WERI-Rb-1 (cell line): ENCODE data around the gene ELFN2.
"Not testable (repeated sequence)": the region's sequence is repeated elsewhere in the genome, so short reads cannot be mapped to it uniquely, and the experiment has no call there.

Experiments
- DNase-seq: peaks from one replicate; pipeline ENCODE4 v3.0.0-alpha.2; 2020
- H3K27ac ChIP-seq: fragments of 250-450 bp; sonication (Bioruptor Pico); 2 replicates; pipeline ENCODE4 v1.5.1; 2020; ENCODE audit warnings: mild to moderate bottlenecking, moderate library complexity
- H3K27me3 ChIP-seq: fragments of 250-450 bp; sonication (Bioruptor Pico); 2 replicates; pipeline ENCODE4 v1.5.1; 2021; ENCODE audit warnings: mild to moderate bottlenecking, low read depth, moderate library complexity; ENCODE audit not compliant: insufficient read depth, severe bottlenecking
- H3K36me3 ChIP-seq: fragments of 250-450 bp; sonication (Bioruptor Pico); 2 replicates; pipeline ENCODE4 v1.5.1; 2020; ENCODE audit warnings: mild to moderate bottlenecking, moderate library complexity
- H3K4me3 ChIP-seq: 2 replicates; pipeline ENCODE4 v1.5.1; 2011; ENCODE audit warnings: low read depth, mild to moderate bottlenecking, control low read depth, low read length
- H3K9me3 ChIP-seq: fragments of 250-450 bp; sonication (Bioruptor Pico); 2 replicates; pipeline ENCODE4 v1.5.1; 2021; ENCODE audit warnings: mild to moderate bottlenecking, moderate library complexity; ENCODE audit not compliant: severe bottlenecking
- TF ChIP-seq, protein P1 (sequence below): IDR thresholded peaks from 2 replicates; pipeline ENCODE4 v1.5.1; 2011; ENCODE audit warnings: low read depth, mild to moderate bottlenecking, control low read depth, inconsistent platforms, low read length

The ELFN2 gene

DNA sequence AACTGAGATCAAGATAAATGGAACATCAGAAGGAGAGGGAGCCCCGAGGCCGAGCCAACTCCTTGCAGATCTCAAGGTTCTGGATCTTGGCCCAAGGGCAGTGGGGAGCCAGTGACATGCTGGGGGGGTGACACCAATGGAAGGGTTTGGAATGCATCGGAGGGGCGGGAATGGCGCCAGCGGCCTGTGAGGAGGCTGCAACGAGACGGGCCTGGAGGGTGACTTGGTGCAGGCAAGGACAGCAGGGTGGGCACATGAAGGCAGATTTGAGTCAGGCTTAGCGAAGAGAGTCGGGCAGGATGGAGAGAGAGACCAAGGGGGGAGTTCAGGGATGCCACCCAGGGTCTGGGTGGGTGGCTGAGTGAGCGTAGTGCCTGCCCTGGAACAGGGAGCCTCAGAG is 23.2 kb downstream of the ELFN2 start:
- H3K9me3 ChIP-seq = no peaks in the 10 kb centered on the region
- H3K27me3 ChIP-seq = no peaks in the 10 kb centered on the region
- no peak overlapping the region for H3K4me3 ChIP-seq
- no peak for DNase-seq
- no peaks in the 10 kb centered on the region for H3K36me3 ChIP-seq
- no peak overlapping the region for H3K27ac ChIP-seq
- TF ChIP-seq, protein P1, sequence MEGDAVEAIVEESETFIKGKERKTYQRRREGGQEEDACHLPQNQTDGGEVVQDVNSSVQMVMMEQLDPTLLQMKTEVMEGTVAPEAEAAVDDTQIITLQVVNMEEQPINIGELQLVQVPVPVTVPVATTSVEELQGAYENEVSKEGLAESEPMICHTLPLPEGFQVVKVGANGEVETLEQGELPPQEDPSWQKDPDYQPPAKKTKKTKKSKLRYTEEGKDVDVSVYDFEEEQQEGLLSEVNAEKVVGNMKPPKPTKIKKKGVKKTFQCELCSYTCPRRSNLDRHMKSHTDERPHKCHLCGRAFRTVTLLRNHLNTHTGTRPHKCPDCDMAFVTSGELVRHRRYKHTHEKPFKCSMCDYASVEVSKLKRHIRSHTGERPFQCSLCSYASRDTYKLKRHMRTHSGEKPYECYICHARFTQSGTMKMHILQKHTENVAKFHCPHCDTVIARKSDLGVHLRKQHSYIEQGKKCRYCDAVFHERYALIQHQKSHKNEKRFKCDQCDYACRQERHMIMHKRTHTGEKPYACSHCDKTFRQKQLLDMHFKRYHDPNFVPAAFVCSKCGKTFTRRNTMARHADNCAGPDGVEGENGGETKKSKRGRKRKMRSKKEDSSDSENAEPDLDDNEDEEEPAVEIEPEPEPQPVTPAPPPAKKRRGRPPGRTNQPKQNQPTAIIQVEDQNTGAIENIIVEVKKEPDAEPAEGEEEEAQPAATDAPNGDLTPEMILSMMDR = no peak

DNA sequence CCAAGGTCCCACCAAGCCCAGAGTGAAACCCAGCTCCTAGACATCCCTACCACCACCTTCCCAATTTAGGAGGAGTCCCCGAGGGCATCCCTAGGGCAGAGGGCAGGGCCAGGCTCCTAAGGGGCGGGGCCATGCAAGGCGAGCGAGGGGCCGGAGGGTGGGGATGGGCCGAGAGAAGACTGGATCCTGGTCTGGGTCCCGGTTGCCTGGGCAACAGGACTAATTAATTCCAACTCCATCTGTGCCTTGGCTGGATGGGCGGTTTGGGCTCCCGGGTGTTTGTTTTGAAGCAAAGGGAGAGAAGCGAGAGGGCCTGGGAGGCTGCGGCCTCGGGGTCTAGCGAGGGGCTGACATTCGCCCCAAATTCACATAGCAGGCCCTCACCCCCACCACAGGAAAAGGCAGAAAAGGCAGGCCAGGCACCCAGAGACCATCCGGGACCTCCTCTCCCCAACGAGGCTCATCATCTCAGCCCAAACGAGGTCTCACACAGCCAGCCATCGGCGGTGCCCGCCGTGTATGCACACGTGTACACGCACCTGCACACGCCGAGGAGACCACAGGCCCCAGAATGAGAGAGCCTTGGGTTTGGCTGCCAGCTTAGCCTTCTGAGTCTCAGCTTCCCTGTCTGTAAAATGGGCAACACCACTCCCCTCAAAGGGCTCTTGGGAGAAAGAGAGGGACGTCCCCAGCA is 23.9 kb downstream of the ELFN2 start:
- H3K4me3 ChIP-seq = no peak overlapping the region
- no peaks in the 10 kb centered on the region for H3K36me3 ChIP-seq
- DNase-seq = peak; percentile 56
- no peak overlapping the region for H3K27ac ChIP-seq
- no peaks in the 10 kb centered on the region for H3K27me3 ChIP-seq
- no peaks in the 10 kb centered on the region for H3K9me3 ChIP-seq
- TF ChIP-seq, protein P1 = no peak

DNA sequence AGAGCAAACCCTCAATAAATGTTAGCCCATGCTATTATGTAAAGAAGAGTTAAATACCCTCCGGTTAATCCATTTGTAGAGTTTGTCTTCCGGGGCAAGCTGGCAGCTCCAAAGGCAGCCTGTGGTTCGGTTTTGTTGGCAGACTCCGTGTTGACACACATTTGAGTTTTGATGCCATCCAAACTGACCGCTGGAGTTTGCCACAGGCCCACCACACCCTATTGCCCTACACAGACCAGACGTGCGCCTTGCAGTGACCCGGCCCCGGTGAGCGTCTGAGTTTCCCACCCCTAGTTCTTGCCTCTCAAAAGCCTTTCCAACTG is 25.1 kb downstream of the ELFN2 start:
- Histone ChIP-seq H3K27ac (no peak overlapping the region), H3K9me3 (no peaks in the 10 kb centered on the region), H3K4me3 (no peak overlapping the region), H3K27me3 (no peaks in the 10 kb centered on the region), H3K36me3 (no peaks in the 10 kb centered on the region)
- DNase-seq = no peak
- TF ChIP-seq, protein P1 = no peak

DNA sequence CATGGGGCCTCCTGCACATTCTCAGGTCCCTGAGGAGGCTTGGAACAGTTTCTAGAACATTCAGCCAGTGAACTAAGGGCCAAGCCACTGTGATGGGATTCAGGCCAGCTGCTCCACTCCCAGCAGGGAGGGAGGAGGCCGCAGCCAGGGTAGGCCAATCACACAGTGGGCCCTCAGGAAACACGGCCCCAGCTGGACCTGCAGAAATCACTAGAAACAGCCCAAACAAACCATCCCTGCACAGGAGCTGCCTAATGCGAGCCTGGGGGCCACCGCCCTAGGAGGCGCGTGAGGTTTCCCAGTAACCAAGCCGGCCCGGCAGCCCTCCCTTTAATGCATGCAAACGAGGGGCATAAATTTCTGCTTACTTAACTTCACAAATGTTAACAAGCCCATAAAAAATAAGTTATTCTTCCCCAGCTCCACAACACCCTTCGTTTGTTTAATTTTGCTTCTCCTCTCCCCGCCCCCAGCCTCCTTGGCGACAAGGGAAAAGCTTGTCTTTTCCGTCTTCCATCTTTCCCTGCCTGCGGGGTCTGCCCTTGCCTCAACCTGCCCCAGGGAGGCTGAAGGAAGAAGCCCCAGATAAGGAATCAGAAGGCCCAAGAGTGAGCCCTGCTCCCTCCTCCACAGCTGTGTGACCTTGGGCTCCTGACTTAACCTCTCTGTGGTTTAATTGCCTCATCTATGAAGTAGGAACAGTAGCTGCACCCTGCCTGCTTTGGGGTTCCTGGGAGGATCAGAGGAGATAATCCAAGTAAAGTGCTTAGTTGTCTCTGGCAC is 25.7 kb downstream of the ELFN2 start:
- Histone ChIP-seq H3K36me3 (no peaks in the 10 kb centered on the region), H3K27me3 (no peaks in the 10 kb centered on the region)

DNA sequence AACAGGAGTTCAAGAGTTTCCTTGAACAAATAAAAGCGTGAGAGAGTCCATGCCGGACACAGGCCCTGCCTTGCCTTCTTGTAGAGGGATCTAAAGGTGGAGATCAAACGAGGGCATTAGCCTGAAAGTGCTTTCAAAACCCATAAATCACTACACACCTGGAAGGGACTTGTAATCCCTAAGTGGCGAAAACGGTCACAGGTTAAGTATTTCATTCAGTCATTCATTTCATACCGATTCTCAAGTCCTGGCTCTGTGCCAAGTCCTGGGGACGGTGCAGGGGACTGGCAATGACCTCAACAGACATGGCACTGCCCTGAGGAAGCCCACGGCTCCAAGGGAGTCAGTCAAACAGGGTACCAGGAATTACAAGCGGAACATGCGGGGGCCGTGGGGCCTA is 26.6 kb downstream of the ELFN2 start:
- TF ChIP-seq, protein P1 = no peak
- no peak for DNase-seq
- H3K27me3 ChIP-seq = no peaks in the 10 kb centered on the region
- no peaks in the 10 kb centered on the region for H3K36me3 ChIP-seq
- H3K9me3 ChIP-seq = no peaks in the 10 kb centered on the region
- H3K27ac ChIP-seq = peak overlapping the region; percentile 4; the same call in 1 of the 2 replicates
- no peak overlapping the region for H3K4me3 ChIP-seq

More for the DNA sequence above, 25.7 kb downstream of the ELFN2 start:
- TF ChIP-seq, protein P1 = no peak
- DNase-seq = peak; percentile 63
- H3K27ac ChIP-seq = peak overlapping the region; percentile 4; the same call in 1 of the 2 replicates
- no peak overlapping the region for H3K4me3 ChIP-seq
- H3K9me3 ChIP-seq = no peaks in the 10 kb centered on the region

DNA sequence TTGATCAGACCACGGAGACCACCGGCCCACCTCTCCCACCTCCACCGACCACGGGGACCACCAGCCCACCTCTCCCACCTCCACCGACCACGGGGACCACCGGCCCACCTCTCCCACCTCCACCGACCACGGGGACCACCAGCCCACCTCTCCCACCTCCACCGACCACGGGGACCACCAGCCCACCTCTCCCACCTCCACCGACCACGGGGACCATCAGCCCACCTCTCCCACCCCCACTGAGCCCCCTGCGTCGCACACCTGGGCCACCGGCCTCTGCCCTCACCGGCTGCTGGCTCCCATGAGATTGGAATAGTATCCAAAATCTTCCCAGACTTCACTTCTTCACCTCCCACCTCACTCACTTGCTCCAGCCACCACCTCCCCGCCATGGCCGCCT is 27.8 kb downstream of the ELFN2 start:
- H3K27me3 ChIP-seq, H3K9me3 ChIP-seq, H3K36me3 ChIP-seq, H3K27ac ChIP-seq, DNase-seq, H3K4me3 ChIP-seq: not testable (repeated sequence)
